H1 (cell line): ENCODE data around the gene HADHB. TPM values are rescaled to one million over a fixed set of nuclear protein-coding genes. Genes with fewer than 3 reads are reported as not detected.

Experiments
- GABPA ChIP-seq: IDR thresholded peaks from 2 replicates; pipeline ENCODE4 v1.6.1; 2011; ENCODE audit warnings: mild to moderate bottlenecking, low read length, moderate library complexity, borderline replicate concordance; ENCODE audit not compliant: insufficient read depth
- polyA plus RNA-seq, 7 experiments: library from polyadenylated mRNA; depleted of rRNA in 3 of 7; stranded (reverse) in 5 of 7; unstranded in 2 of 7; fragments of >200 nt in 5 of 7; fragments of 200-250 nt in 2 of 7; gene quantifications; 1 replicate in 5 of 7; 2 replicates in 1 of 7; 4 replicates in 1 of 7; pipeline versions ENCODE4 v1.2.1 to v1.2.3, GENCODE V29; 2011 to 2013; ENCODE audit warnings: missing spikeins in 2 of 7, mixed read lengths in 2 of 7
- total RNA-seq: library from RNA; stranded (reverse); fragmentation: NEBNext Ultra II Directional; extraction: Animal tissue kit (Norgen Biotek cat#: 25700); gene quantifications from 2 replicates; pipeline ENCODE4 v1.2.1, GENCODE V29; 2021
- TF ChIP-seq, protein P1 (sequence below): fragments of 300-600 bp; sonication (generic); IDR thresholded peaks from 2 replicates; pipeline ENCODE4 v1.7.1; 2012; ENCODE audit warnings: low read length, moderate library complexity, mild to moderate bottlenecking, inconsistent platforms; ENCODE audit not compliant: insufficient replicate concordance

HADHB gene
- total and polyA plus RNA-seq, 2 of the 8 experiments (the other 6 are each of a cell fraction or from before 2014, with no cell fraction given), result 47.7 to 52.3 TPM

DNA sequence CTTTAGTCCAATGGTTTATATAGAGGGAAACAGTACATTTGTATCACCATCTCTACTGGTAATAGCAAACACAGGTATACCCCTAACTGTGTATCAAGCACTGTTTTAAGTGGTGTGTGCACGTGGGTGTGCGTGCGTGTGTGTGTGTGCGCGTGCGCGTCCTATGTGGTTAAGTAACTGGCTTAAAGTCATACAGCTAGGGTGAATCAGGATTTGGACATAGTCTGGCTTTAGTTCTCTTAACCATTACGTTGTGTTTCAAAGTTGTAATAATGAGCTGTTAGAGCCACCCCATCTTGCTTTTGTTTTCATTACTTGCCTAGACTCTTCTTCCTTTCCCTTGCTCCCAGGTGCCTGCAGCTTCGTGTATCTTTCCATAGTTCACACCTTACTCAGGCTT lies 2.1 kb downstream of the HADHB start (continued):
- TF ChIP-seq, protein P1, sequence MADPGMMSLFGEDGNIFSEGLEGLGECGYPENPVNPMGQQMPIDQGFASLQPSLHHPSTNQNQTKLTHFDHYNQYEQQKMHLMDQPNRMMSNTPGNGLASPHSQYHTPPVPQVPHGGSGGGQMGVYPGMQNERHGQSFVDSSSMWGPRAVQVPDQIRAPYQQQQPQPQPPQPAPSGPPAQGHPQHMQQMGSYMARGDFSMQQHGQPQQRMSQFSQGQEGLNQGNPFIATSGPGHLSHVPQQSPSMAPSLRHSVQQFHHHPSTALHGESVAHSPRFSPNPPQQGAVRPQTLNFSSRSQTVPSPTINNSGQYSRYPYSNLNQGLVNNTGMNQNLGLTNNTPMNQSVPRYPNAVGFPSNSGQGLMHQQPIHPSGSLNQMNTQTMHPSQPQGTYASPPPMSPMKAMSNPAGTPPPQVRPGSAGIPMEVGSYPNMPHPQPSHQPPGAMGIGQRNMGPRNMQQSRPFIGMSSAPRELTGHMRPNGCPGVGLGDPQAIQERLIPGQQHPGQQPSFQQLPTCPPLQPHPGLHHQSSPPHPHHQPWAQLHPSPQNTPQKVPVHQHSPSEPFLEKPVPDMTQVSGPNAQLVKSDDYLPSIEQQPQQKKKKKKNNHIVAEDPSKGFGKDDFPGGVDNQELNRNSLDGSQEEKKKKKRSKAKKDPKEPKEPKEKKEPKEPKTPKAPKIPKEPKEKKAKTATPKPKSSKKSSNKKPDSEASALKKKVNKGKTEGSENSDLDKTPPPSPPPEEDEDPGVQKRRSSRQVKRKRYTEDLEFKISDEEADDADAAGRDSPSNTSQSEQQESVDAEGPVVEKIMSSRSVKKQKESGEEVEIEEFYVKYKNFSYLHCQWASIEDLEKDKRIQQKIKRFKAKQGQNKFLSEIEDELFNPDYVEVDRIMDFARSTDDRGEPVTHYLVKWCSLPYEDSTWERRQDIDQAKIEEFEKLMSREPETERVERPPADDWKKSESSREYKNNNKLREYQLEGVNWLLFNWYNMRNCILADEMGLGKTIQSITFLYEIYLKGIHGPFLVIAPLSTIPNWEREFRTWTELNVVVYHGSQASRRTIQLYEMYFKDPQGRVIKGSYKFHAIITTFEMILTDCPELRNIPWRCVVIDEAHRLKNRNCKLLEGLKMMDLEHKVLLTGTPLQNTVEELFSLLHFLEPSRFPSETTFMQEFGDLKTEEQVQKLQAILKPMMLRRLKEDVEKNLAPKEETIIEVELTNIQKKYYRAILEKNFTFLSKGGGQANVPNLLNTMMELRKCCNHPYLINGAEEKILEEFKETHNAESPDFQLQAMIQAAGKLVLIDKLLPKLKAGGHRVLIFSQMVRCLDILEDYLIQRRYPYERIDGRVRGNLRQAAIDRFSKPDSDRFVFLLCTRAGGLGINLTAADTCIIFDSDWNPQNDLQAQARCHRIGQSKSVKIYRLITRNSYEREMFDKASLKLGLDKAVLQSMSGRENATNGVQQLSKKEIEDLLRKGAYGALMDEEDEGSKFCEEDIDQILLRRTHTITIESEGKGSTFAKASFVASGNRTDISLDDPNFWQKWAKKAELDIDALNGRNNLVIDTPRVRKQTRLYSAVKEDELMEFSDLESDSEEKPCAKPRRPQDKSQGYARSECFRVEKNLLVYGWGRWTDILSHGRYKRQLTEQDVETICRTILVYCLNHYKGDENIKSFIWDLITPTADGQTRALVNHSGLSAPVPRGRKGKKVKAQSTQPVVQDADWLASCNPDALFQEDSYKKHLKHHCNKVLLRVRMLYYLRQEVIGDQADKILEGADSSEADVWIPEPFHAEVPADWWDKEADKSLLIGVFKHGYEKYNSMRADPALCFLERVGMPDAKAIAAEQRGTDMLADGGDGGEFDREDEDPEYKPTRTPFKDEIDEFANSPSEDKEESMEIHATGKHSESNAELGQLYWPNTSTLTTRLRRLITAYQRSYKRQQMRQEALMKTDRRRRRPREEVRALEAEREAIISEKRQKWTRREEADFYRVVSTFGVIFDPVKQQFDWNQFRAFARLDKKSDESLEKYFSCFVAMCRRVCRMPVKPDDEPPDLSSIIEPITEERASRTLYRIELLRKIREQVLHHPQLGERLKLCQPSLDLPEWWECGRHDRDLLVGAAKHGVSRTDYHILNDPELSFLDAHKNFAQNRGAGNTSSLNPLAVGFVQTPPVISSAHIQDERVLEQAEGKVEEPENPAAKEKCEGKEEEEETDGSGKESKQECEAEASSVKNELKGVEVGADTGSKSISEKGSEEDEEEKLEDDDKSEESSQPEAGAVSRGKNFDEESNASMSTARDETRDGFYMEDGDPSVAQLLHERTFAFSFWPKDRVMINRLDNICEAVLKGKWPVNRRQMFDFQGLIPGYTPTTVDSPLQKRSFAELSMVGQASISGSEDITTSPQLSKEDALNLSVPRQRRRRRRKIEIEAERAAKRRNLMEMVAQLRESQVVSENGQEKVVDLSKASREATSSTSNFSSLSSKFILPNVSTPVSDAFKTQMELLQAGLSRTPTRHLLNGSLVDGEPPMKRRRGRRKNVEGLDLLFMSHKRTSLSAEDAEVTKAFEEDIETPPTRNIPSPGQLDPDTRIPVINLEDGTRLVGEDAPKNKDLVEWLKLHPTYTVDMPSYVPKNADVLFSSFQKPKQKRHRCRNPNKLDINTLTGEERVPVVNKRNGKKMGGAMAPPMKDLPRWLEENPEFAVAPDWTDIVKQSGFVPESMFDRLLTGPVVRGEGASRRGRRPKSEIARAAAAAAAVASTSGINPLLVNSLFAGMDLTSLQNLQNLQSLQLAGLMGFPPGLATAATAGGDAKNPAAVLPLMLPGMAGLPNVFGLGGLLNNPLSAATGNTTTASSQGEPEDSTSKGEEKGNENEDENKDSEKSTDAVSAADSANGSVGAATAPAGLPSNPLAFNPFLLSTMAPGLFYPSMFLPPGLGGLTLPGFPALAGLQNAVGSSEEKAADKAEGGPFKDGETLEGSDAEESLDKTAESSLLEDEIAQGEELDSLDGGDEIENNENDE, result no peak
- no peak for TF ChIP-seq GABPA
